ENCODE measurements around the gene PKIG.

- TF ChIP-seq CTCF (optimal IDR thresholded peaks at IDR 0.05 in 1 of 3, IDR thresholded peaks at IDR 0.05 in 1 of 3, conservative IDR thresholded peaks at IDR 0.05 in 1 of 3; ENCODE audit: extremely low read depth in 1 of 3, insufficient read depth in 2 of 3, low read length in 3 of 3) (no peak), EZH2 (IDR thresholded peaks at IDR 0.05; ENCODE audit: low read length) (no peak)
These were observed 2.9 kb downstream of the PKIG start for GRCh38 chr20:44585057-44585963.
